NCI-H82 treated with DMSO at 0.1 percent for 48 hours (cell line): Measurements from ENCODE around the gene C19orf47.
"Not testable (repeated sequence)": the region's sequence is repeated elsewhere in the genome, so short reads cannot be mapped to it uniquely, and the experiment has no call there.

Source experiments
- DNase-seq: peaks from one replicate; lab custom pipeline; 2025; ENCODE audit not compliant: unreplicated experiment; lab: John Stamatoyannopoulos, UW

Gene C19orf47

GRCh38 chr19:40377876-40378385 lies 29.7 kb upstream of the C19orf47 start:
- no peak for DNase-seq

- DNase-seq, result no peak
These were observed 28.2 kb upstream of the C19orf47 start for GRCh38 chr19:40376286-40376862.

GRCh38 chr19:40374084-40374483 lies 25.9 kb upstream of the C19orf47 start:
- no peak for DNase-seq

- DNase-seq, result no peak
These were observed 23.6 kb upstream of the C19orf47 start for GRCh38 chr19:40371802-40372122.

GRCh38 chr19:40370997-40371801 lies 23.0 kb upstream of the C19orf47 start:
- DNase-seq, result no peak

- not testable (repeated sequence) for DNase-seq
These were observed 22.1 kb upstream of the C19orf47 start for GRCh38 chr19:40370253-40370652.

GRCh38 chr19:40369797-40370196 lies 21.6 kb upstream of the C19orf47 start:
- DNase-seq, result no peak

- peak; percentile 87 for DNase-seq
These were observed 19.6 kb upstream of the C19orf47 start for GRCh38 chr19:40367577-40368434.

GRCh38 chr19:40366697-40367561 lies 18.7 kb upstream of the C19orf47 start:
- DNase-seq, result no peak

GRCh38 chr19:40365613-40366401 lies 17.6 kb upstream of the C19orf47 start:
- DNase-seq, result peak; percentile 34

GRCh38 chr19:40365010-40365409 lies 16.8 kb upstream of the C19orf47 start:
- no peak for DNase-seq

- DNase-seq, result no peak
These were observed 14.9 kb upstream of the C19orf47 start for GRCh38 chr19:40363069-40363468.

- no peak for DNase-seq
These were observed 14.0 kb upstream of the C19orf47 start for GRCh38 chr19:40362160-40362559.

- DNase-seq, result peak; percentile 96
These were observed 12.6 kb upstream of the C19orf47 start for GRCh38 chr19:40360708-40361241.

GRCh38 chr19:40360020-40360707 lies 12.0 kb upstream of the C19orf47 start:
- no peak for DNase-seq

- DNase-seq, result no peak
These were observed 10.6 kb upstream of the C19orf47 start for GRCh38 chr19:40358773-40359172.

GRCh38 chr19:40357640-40358039 lies 9.4 kb upstream of the C19orf47 start:
- no peak for DNase-seq

GRCh38 chr19:40356681-40357595 lies 8.7 kb upstream of the C19orf47 start:
- no peak for DNase-seq
